ENCODE measurements around the gene CTDNEP1.

CTDNEP1 gene

DNA sequence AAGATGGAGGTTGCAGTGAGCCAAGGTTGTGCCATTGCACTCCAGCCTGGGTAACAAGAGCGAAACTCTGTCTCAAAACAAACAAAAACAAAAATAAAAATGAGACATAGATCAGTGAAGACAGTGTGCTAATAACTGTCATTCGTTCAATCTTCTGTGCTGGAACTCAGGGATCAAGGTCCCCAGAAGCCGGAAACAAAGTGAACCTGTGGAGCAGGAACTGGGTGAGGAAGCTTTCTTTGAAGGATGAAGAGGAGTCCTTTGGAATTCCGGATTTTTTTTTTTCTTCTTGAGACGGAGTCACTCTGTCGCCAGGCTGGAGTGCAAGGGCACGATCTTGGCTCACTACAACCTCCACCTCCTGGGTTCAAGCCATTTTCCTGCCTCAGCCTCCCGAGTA, 27.9 kb upstream of the CTDNEP1 start:
- DNase-seq, result no peak

GRCh38 chr17:7266784-7267183, 15.2 kb upstream of the CTDNEP1 start:
- no peak for DNase-seq

DNA sequence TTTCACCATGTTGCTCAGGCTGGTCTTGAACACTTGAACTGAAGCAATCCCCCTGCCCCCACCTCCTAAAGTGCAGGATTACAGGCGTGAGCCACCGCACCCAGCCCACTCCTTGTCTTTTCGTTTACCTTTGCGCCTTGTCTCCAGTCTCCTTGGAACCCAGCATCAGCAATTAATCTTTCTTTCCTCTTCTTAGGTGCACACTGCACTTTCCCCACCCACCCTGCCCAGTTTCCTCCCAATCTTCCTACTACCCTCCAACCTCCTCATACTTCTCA, 12.2 kb upstream of the CTDNEP1 start:
- DNase-seq, result no peak

DNA sequence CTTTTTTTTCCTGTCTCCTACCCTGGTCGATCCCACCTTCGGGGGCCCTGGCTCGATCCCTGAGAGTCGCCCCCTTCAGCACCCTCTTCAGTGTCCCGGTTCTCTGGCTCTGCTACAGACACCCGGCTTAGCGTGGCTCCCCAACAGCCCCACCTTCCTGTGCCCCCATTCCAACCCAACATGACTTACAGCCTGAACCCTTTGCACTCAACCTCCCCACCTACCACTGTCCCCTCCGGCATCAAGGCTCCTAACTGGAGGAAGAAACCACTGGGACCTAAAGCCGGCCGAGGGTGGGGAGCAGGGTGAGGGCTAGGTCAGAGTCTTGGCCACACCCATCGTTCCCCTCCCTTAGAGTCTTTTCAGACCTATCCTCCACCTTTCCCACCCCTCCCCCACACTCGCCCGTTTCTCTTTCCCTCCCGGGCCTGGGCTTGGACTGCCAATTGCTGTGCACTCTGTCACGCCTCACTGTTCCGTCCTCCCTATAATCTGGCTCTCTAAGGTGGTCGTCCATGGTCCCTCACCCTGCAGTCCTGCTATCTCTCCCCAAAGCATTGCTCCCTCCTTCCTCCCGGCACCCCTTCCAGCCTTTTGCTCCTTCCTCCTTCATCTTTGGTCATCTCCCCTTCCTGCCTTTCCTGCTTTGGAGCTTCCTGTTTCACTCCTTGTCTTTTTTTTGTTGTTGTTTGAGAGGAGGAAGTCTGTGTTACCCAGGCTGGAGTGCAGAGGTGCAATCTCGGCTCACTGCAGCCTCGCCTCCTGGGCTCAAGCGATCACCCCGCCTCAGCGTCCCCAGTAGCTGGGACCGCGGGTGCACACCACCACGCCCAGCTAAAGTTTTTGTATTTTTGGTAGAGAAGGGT, 11.6 kb upstream of the CTDNEP1 start:
- no peak for DNase-seq

GRCh38 chr17:7262192-7262934, 10.8 kb upstream of the CTDNEP1 start, which contains the start of gene CLDN7:
TSS of gene CLDN7 (minus strand) at chr17:7262478. CDS start at chr17:7262043, 435 bp downstream.
- DNase-seq, result no peak

DNA sequence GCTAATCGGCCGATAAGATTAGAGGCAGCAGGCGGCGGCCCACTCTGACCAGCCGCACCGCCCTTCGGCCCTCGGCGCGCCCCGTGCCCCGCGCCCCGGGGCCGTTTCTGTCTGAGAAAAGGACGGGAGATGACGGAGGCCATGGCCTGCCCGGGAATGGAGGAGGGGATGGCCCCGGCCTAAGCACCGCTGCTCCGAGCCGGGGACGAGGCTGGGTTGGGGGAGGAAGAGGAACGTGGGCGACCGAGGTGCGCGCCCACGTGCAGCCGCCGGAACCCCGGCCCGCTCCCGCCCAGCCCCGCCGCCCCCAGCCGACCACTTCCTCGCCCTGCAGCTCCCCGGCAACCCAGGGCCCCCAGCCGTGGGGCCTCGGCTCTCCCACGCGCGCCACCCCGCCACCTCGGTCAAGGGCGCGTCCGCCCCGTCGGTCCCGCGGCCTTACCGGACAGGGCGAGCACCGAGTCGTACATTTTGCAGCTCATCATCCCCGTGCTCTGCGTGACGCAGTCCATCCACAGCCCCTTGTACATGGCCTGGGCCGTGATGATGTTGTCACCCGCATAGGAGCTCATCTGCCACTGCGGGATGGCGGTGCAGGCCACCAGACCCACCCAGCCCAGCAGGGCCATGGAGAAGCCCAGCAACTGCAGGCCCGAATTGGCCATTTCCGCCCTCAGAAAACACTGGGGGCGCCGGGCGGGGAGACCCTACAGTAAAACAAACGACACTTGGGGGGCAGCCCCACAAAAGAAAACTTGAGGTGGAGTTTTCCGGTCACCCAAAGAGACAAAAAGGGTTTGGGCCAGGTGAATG, 10.1 kb upstream of the CTDNEP1 start:
- DNase-seq, result no peak

- DNase-seq, result no peak
These were observed 9.3 kb upstream of the CTDNEP1 start for GRCh38 chr17:7260651-7261378.

DNA sequence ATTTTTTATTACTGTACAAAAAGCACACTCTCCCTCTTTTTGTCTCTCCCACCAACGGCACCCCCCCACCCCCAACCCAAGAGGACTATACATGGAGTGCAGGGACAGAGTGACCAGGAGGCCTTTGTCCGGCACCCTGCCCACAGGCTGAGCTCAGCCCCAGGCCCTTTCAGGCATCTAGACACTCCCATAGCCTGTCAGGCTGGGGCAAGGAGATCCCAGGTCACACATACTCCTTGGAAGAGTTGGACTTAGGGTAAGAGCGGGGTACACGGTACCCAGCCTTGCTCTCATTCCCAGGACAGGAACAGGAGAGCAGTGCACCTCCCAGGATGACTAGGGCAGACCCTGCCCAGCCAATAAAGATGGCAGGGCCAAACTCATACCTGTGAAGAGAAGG, 8.6 kb upstream of the CTDNEP1 start:
- DNase-seq, result no peak

DNA sequence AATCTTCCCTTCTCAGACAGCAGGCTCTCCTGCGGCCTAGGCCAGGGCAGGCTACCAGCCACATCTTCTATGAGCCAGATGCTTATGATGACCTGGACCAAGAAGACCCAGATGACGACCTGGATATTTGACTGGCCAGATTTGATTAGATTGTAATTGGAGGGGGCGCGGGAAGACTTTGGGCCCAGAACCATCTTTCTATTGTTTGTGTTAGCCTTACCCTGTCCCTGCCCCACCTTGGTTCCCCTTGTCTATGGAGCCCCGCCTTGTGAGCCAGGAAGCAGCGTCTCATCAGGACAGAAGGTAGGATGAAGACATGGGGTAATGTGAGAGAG, 8.0 kb upstream of the CTDNEP1 start:
- DNase-seq, result no peak

GRCh38 chr17:7258731-7259554, 7.4 kb upstream of the CTDNEP1 start:
- no peak for DNase-seq

- no peak for DNase-seq
These were observed 5.4 kb upstream of the CTDNEP1 start for GRCh38 chr17:7256766-7257456.

DNA sequence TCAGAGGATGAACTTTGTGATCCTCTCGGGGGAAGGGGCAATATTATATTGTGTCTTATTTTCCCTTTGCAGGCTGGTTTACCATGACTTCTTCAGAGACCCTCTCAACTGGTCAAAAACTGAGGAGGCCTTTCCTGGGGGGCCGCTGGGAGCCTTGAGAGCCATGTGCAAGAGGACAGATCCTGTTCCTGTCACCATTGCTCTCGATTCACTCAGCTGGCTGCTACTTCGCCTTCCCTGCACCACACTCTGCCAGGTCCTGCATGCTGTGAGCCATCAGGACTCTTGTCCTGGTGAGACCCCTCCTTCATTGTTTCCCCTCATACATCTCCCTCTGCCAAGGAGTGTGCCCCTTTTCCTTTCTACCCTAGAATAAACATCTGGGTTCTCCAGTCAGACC, 3.0 kb upstream of the CTDNEP1 start:
- DNase-seq, result no peak

DNA sequence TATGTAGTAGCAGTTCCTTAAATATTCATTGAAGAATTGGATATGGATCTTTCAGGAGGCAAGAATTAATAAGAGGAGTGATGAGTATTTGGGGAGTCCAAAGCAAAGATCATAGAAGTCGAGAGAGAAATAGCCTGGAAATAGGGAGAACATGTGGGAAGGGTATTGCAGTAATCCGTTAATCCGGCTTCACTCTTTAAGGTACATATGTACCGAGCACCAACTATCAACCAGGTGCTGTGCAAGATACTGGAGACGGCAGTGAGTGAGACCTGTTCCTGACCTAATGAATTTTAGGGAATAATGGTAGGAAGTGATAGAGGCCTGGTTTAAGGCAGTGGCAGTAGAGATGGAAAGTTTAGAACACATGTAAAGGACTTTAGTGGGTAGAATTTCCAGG, 1.5 kb upstream of the CTDNEP1 start:
- DNase-seq, result no peak

DNA sequence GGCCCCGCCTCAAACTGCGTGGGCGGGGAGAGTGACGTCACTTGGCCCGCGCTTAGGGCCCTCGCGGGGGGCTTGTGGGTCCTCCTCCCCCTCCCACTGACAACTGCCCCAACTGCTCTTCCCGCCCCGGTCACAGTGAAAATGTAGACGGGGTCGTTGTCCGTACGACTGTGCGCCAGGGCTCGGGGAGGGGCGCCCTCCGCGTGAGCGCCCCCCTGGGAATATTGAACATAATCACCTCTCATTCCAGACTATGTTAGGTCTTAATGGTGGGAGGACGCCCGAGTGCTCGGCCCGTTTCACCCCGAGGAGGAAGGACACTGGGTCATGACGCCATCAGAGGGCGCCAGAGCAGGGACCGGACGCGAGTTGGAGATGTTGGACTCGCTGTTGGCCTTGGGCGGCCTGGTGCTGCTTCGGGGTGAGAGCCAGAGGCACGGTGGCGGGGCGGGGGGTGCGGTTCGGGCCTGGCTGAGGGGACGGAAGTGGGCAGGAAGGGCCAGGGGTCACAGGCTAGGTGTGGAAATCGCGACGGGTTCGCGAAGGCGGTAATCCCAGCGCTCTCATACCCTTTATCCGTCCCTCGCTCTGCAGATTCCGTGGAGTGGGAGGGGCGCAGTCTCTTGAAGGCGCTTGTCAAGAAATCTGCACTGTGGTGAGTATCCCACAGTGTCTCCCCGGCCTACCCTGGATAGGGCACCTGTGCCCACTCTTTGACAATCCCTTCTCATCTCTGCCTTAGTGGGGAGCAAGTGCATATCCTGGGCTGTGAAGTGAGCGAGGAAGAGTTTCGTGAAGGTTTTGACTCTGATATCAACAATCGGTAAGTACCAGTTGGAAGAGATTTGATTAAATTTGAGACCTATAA, 876 bp upstream of the CTDNEP1 start, which contains the start of gene ELP5:
Gene ELP5 (plus strand): TSS at position 40 of the 868 bp plus-strand sequence. CDS start 336 bp downstream, at position 376.
- DNase-seq, result peak; percentile 93

DNA sequence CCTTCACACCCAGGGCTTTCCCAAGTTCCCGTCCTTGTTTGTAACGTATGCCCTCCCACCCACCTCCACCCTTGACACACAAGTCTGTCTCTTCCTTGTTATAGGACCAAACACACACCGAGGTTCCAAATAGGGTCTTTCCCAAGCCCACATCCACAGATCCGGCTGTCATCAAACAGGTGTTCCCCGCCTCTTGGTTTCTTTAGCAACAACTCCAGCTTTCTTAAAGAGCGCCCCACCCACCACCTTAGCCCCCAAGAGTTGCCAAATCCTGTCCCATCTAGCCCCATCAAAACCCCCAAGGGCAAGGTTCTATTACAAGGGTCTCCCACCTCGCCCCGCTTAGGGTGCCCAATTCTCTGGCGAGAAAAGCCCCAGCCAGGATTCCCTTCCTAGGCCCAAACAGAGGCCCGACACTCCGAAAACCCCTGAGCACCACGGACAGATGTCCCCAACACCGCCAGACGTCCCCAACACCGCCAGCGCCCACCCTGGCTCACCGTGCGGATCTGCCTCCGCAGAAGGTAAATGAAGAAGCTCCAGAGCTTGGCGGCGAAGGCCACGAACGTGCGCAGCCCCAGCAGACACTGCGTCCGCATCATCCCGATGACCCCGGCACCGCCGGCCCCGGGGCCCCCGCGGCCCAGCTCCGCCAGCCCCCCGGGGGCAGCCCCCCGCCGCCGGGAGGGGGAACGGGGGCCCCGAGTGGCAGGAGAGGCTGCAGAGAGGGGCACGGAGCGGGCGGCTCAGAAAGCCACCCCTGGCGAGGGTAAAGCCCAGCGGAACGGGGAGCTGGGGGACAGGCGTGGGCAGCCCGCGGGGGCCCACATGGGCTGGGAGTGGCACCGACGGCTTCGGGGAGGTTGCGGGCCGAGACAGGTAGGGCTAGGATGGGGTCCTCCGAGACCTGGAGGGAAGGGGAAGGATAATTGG, 573 bp downstream of the CTDNEP1 start:
- no peak for DNase-seq

- no peak for DNase-seq
These were observed 1.7 kb downstream of the CTDNEP1 start for GRCh38 chr17:7249830-7250229.

GRCh38 chr17:7249214-7249613, 2.3 kb downstream of the CTDNEP1 start:
- no peak for DNase-seq

DNA sequence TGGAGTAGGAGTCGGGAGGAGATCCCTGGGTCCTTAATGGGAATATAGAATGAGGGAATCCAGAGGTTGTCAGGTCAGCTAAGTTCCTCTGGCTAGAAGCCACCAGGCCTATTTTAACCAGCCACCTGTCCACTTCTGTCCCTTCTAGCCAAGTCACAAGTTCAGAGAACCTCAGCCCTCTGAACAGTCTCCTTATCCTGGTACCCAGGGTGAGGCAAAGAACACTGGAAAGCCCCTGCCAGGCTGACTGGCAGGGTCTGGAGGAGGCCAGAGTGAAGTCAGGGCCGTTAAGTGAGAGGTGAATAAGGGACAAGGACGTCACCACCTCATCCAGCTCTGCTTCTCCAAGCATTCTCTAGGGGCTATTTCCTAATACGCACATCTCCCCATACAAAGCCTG, 2.7 kb downstream of the CTDNEP1 start:
- no peak for DNase-seq

- DNase-seq, result no peak
These were observed 4.8 kb downstream of the CTDNEP1 start for GRCh38 chr17:7246779-7247178.

Data from NCI-H2227 treated with DMSO at 0.1 percent for 48 hours (cell line).